Measurements from ENCODE around the gene MYRF.

DNA sequence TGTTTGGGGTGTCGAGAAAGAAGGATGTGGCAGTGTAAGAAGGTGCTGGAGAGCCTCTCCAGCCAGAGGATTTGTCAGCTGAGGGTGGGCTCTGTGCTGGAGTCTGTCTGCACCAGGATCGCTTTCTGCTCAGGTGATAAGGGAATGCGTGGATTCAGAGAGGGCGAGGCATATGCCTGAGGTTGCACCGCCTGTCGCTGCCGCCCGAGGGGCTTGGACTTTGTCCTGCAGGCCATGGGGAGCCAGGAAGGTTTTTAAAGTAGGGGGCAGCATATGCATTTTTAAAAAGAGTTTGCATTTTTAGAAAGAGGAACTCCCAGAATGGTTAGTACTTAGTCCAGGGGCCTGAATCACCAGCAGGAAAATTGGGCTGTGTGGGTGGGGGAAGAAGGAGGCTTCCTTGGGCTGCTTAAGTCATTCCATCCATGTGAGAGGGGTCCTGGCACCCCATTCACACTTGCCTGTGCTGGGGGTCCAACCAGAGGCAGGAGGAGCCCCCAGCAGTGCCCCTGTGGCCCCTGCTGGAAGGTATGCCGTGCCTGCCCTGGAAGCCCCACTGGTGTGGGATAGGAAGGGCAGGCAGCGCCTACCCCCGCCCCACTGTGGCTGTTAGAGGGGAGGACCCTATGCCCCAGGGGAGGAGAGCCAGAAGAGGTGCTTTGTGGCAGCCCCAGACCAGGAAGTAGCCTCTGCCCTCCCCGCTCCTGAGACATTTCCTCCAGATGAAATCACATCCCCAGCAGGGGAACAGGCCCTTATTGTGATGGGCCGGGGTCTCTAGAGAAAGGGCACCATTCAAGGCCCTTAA lies 35.8 kb upstream of the MYRF start:
- no peak for TF ChIP-seq POLR2A (IDR thresholded peaks at IDR 0.05)
- TF ChIP-seq, protein P1, sequence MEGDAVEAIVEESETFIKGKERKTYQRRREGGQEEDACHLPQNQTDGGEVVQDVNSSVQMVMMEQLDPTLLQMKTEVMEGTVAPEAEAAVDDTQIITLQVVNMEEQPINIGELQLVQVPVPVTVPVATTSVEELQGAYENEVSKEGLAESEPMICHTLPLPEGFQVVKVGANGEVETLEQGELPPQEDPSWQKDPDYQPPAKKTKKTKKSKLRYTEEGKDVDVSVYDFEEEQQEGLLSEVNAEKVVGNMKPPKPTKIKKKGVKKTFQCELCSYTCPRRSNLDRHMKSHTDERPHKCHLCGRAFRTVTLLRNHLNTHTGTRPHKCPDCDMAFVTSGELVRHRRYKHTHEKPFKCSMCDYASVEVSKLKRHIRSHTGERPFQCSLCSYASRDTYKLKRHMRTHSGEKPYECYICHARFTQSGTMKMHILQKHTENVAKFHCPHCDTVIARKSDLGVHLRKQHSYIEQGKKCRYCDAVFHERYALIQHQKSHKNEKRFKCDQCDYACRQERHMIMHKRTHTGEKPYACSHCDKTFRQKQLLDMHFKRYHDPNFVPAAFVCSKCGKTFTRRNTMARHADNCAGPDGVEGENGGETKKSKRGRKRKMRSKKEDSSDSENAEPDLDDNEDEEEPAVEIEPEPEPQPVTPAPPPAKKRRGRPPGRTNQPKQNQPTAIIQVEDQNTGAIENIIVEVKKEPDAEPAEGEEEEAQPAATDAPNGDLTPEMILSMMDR (IDR thresholded peaks at IDR 0.05): no peak
